ENCODE measurements around the gene FRYL. TPM values are rescaled to one million over a fixed set of nuclear protein-coding genes. Genes with fewer than 3 reads are reported as not detected.

FRYL gene
- total and polyA plus RNA-seq, 2 of the 13 experiments (the other 11 are each of a cell fraction or from before 2014, with no cell fraction given), result 9.7 to 19.6 TPM

DNA sequence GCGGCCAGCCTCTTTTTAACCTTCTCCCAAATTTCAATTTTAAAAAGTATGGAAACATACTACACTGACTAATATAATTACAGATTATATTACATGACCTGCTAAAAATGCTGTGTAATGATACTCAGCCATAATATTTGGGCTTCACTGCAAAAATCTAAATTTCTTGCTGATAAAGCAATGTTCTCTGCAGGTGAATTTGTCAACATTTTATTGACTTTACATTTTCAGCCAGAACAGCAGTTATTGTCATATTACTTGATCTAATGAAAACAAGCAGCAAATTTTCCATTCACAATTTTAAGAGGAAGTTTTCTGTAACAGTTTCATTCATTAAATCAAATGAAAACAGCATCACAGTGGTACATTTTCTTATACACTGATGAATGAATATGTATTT lies 91.1 kb downstream of the FRYL start:
- Histone ChIP-seq H2AFZ (ENCODE audit: low read length) (no peak overlapping the region), H3K4me1 (ENCODE audit: insufficient read depth, low read length) (peaks cover 12% of the 10 kb centered on the region; the same call in 1 of the 2 replicates), H3K9me3 (ENCODE audit: low read length) (no peaks in the 10 kb centered on the region), H3K27ac (ENCODE audit: extremely low read length, insufficient read depth, low read length) (no peak overlapping the region), H3K4me2 (ENCODE audit: low read depth, low read length) (no peak overlapping the region), H3K36me3 (replicated peaks in 1 of 2; ENCODE audit: control insufficient read depth in 1 of 2, insufficient read depth in 2 of 2, low read length in 2 of 2) (no peaks in the 10 kb centered on the region), H3K9ac (ENCODE audit: insufficient read depth, low read depth, low read length) (no peak overlapping the region), H3K79me2 (ENCODE audit: insufficient read depth, low read length) (peaks cover 7% of the 10 kb centered on the region), H4K20me1 (ENCODE audit: insufficient read depth, low read length) (no peaks in the 10 kb centered on the region), H3K4me3 (replicated peaks in 1 of 3; ENCODE audit: insufficient read depth in 1 of 3, low read depth in 2 of 3, low read length in 3 of 3) (no peak overlapping the region), H3K27me3 (ENCODE audit: control insufficient read depth in 1 of 2, insufficient read depth in 2 of 2, low read length in 2 of 2) (no peaks in the 10 kb centered on the region)
- ChIA-PET CTCF (ENCODE audit: low intra/inter-chr PET ratio, low total read pairs) (no interaction called here), POLR2A (no interaction called here)
- no TSS peak for BruUV-seq (replicated peaks)
- TF ChIP-seq ZNF550 (CRISPR knock-in tag; IDR thresholded peaks at IDR 0.05; ENCODE audit: borderline replicate concordance) (no peak), ZNF234 (CRISPR knock-in tag; conservative IDR thresholded peaks at IDR 0.05) (no peak), ZC3H4 (CRISPR knock-in tag; IDR thresholded peaks at IDR 0.05; ENCODE audit: borderline replicate concordance) (no peak), MAFF (IDR thresholded peaks at IDR 0.05; ENCODE audit: low read depth, low read length) (peak; percentile 50), STAG1 (CRISPR knock-in tag; IDR thresholded peaks at IDR 0.05) (no peak), MAFK (conservative IDR thresholded peaks at IDR 0.05 in 1 of 2, IDR thresholded peaks at IDR 0.05 in 1 of 2; ENCODE audit: low read length in 2 of 2) (peak; percentile 15 to 39; a peak in 2 of 4 replicates), ZNF264 (CRISPR knock-in tag; IDR thresholded peaks at IDR 0.05) (no peak), ZNF451 (CRISPR knock-in tag; IDR thresholded peaks at IDR 0.05) (no peak)
- no peak for ATAC-seq
- intact Hi-C loops (cut with micrococcal nuclease; ENCODE audit: unreplicated experiment) (no loop called here), in situ Hi-C loops (cut with HindIII; ENCODE audit: extremely low pct_ligation_motif_present, low pct_unique_long_range_greater_than_20kb) (no loop called here)
- 96% methylated on average over 1 of the region's 1 CpG for WGBS (ENCODE audit: low lambda C conversion rate)
- FAIRE-seq, result no peak
- DNase-seq (ENCODE audit: low spot score), result no peak

DNA sequence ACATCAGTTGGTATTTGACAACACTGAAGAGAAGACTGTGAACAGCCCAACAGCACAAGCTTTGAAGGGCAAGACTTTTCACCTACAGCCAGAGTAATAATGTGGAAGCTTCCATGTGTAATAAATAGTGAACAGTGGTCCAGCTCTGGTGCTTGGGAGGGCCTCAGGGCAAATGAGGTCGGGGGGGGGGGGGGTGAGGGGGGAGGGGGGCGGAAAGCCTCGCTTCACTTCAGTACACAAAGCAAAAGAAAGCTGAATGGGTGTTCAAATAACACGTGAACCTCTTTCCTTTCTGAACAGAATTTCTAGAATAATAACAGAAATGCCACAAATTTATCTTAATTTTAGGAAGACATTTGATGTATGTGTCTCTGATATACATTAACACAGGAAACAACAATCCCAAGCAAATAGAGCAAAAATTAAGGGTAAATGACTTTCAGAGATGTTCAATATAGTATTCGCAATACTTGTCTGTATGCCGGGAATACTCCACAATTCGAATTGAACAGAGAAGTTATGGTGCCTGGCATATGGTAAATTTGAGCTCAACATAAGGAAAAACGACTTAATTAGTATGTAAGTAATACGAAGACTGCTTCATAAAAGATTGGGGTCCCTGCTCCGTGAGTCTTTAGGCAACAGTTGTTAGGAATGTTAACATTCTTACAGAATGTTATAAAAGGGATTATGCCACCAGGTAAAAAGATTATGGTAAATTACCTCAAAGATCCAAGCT lies 92.6 kb downstream of the FRYL start:
- FAIRE-seq, result no peak
- no peaks in the 10 kb centered on the region for H3K27me3 ChIP-seq (ENCODE audit: control insufficient read depth in 1 of 2, insufficient read depth in 2 of 2, low read length in 2 of 2)
- POLR2A ChIA-PET, result no interaction called here
- BruUV-seq (replicated peaks), result no TSS peak
- no peak overlapping the region for H3K27ac ChIP-seq (ENCODE audit: extremely low read length, insufficient read depth, low read length)
- H2AFZ ChIP-seq (ENCODE audit: low read length), result no peak overlapping the region
- in situ Hi-C loops (cut with HindIII; ENCODE audit: extremely low pct_ligation_motif_present, low pct_unique_long_range_greater_than_20kb) (no loop called here), intact Hi-C loops (cut with micrococcal nuclease; ENCODE audit: unreplicated experiment) (no loop called here)
- H3K4me2 ChIP-seq (ENCODE audit: low read depth, low read length), result no peak overlapping the region
- no peaks in the 10 kb centered on the region for H3K79me2 ChIP-seq (ENCODE audit: insufficient read depth, low read length)
- TF ChIP-seq, protein P1, sequence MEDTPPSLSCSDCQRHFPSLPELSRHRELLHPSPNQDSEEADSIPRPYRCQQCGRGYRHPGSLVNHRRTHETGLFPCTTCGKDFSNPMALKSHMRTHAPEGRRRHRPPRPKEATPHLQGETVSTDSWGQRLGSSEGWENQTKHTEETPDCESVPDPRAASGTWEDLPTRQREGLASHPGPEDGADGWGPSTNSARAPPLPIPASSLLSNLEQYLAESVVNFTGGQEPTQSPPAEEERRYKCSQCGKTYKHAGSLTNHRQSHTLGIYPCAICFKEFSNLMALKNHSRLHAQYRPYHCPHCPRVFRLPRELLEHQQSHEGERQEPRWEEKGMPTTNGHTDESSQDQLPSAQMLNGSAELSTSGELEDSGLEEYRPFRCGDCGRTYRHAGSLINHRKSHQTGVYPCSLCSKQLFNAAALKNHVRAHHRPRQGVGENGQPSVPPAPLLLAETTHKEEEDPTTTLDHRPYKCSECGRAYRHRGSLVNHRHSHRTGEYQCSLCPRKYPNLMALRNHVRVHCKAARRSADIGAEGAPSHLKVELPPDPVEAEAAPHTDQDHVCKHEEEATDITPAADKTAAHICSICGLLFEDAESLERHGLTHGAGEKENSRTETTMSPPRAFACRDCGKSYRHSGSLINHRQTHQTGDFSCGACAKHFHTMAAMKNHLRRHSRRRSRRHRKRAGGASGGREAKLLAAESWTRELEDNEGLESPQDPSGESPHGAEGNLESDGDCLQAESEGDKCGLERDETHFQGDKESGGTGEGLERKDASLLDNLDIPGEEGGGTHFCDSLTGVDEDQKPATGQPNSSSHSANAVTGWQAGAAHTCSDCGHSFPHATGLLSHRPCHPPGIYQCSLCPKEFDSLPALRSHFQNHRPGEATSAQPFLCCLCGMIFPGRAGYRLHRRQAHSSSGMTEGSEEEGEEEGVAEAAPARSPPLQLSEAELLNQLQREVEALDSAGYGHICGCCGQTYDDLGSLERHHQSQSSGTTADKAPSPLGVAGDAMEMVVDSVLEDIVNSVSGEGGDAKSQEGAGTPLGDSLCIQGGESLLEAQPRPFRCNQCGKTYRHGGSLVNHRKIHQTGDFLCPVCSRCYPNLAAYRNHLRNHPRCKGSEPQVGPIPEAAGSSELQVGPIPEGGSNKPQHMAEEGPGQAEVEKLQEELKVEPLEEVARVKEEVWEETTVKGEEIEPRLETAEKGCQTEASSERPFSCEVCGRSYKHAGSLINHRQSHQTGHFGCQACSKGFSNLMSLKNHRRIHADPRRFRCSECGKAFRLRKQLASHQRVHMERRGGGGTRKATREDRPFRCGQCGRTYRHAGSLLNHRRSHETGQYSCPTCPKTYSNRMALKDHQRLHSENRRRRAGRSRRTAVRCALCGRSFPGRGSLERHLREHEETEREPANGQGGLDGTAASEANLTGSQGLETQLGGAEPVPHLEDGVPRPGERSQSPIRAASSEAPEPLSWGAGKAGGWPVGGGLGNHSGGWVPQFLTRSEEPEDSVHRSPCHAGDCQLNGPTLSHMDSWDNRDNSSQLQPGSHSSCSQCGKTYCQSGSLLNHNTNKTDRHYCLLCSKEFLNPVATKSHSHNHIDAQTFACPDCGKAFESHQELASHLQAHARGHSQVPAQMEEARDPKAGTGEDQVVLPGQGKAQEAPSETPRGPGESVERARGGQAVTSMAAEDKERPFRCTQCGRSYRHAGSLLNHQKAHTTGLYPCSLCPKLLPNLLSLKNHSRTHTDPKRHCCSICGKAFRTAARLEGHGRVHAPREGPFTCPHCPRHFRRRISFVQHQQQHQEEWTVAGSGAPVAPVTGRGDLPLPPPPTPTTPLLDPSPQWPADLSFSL (CRISPR knock-in tag; IDR thresholded peaks at IDR 0.05), result no peak
- TF ChIP-seq HNRNPK (IDR thresholded peaks at IDR 0.05; ENCODE audit: low read depth, low read length, poor library complexity, severe bottlenecking), result peak; percentile 47
- no peak for TF ChIP-seq SALL2 (CRISPR knock-in tag; IDR thresholded peaks at IDR 0.05)
- H4K20me1 ChIP-seq (ENCODE audit: insufficient read depth, low read length), result no peaks in the 10 kb centered on the region
- no peak for ATAC-seq
- H3K4me3 ChIP-seq (replicated peaks in 1 of 3; ENCODE audit: insufficient read depth in 1 of 3, low read depth in 2 of 3, low read length in 3 of 3), result no peak overlapping the region
- no peak overlapping the region for H3K9ac ChIP-seq (ENCODE audit: insufficient read depth, low read depth, low read length)
- H3K36me3 ChIP-seq (replicated peaks in 1 of 2; ENCODE audit: control insufficient read depth in 1 of 2, insufficient read depth in 2 of 2, low read length in 2 of 2), result no peaks in the 10 kb centered on the region; a peak in 1 of 5 replicates
- H3K9me3 ChIP-seq (ENCODE audit: low read length), result no peaks in the 10 kb centered on the region
- CTCF ChIA-PET (ENCODE audit: low intra/inter-chr PET ratio, low total read pairs), result no interaction called here
- peaks cover 11% of the 10 kb centered on the region; the same call in 1 of the 2 replicates for H3K4me1 ChIP-seq (ENCODE audit: insufficient read depth, low read length)
- no peak for DNase-seq (ENCODE audit: low spot score)
- WGBS (ENCODE audit: low lambda C conversion rate), result 85% methylated on average over 10 of the region's 10 CpGs

Data from HepG2 (cell line).